ENCODE measurements around the gene NLRC3. TPM values are rescaled to one million over a fixed set of nuclear protein-coding genes. Genes with fewer than 3 reads are reported as not detected.
A peak's percentile ranks its signal among the peaks of the same experiment; 100 is the strongest.

Gene NLRC3
- total RNA-seq, 1 experiment from 2014 or later = not detected

GRCh38 chr16:3623642-3624041, 46.4 kb upstream of the NLRC3 start:
- Mint-ChIP-seq H3K27me3 (ENCODE audit: insufficient read depth, unreplicated experiment) (no peaks in the 10 kb centered on the region), H3K27ac (ENCODE audit: unreplicated experiment) (no peak overlapping the region), H3K9me3 (ENCODE audit: unreplicated experiment) (no peaks in the 10 kb centered on the region), H3K36me3 (ENCODE audit: insufficient read depth, unreplicated experiment) (no peaks in the 10 kb centered on the region), H3K4me3 (ENCODE audit: unreplicated experiment) (no peak overlapping the region), H3K4me1 (ENCODE audit: low read depth, unreplicated experiment) (no peaks in the 10 kb centered on the region)
- CTCF ChIA-PET = no interaction called here
- TF ChIP-seq CTCF (IDR thresholded peaks at IDR 0.05; ENCODE audit: insufficient read depth in 1 of 2, low read depth in 1 of 2, low read length in 1 of 2, severe bottlenecking in 1 of 2, unreplicated experiment in 1 of 2) = no peak
- Histone ChIP-seq H3K9me3 (no peaks in the 10 kb centered on the region), H3K27me3 (replicated peaks; ENCODE audit: control insufficient read depth, insufficient read depth, low read length) (no peaks in the 10 kb centered on the region), H3K4me1 (no peaks in the 10 kb centered on the region), H3K4me3 (ENCODE audit: low read depth, low read length) (no peak overlapping the region), H3K36me3 (ENCODE audit: control insufficient read depth, insufficient read depth, low read length) (no peaks in the 10 kb centered on the region)
- POLR2A ChIA-PET = no interaction called here
- DNase-seq = no peak
- intact Hi-C loops (cut with micrococcal nuclease; ENCODE audit: unreplicated experiment) = no loop called here
- BruUV-seq (replicated peaks) = no TSS peak

- Mint-ChIP-seq H3K9me3 (ENCODE audit: unreplicated experiment) (no peaks in the 10 kb centered on the region), H3K27me3 (ENCODE audit: insufficient read depth, unreplicated experiment) (no peaks in the 10 kb centered on the region), H3K36me3 (ENCODE audit: insufficient read depth, unreplicated experiment) (peaks cover 13% of the 10 kb centered on the region), H3K4me1 (ENCODE audit: low read depth, unreplicated experiment) (peaks cover 5% of the 10 kb centered on the region), H3K27ac (ENCODE audit: unreplicated experiment) (no peak overlapping the region), H3K4me3 (ENCODE audit: unreplicated experiment) (no peak overlapping the region)
- Histone ChIP-seq H3K27me3 (replicated peaks; ENCODE audit: control insufficient read depth, insufficient read depth, low read length) (no peaks in the 10 kb centered on the region), H3K4me1 (no peaks in the 10 kb centered on the region), H3K9me3 (no peaks in the 10 kb centered on the region), H3K4me3 (ENCODE audit: low read depth, low read length) (no peak overlapping the region), H3K36me3 (ENCODE audit: control insufficient read depth, insufficient read depth, low read length) (no peaks in the 10 kb centered on the region)
- BruUV-seq (replicated peaks) = no TSS peak
- TF ChIP-seq CTCF (IDR thresholded peaks at IDR 0.05; ENCODE audit: insufficient read depth in 1 of 2, low read depth in 1 of 2, low read length in 1 of 2, severe bottlenecking in 1 of 2, unreplicated experiment in 1 of 2) = no peak
- ChIA-PET CTCF (no interaction called here), POLR2A (no interaction called here)
- no peak for DNase-seq
- intact Hi-C loops (cut with micrococcal nuclease; ENCODE audit: unreplicated experiment) = no loop called here
These were observed 41.6 kb upstream of the NLRC3 start for GRCh38 chr16:3618769-3619141.

GRCh38 chr16:3612510-3613466, 35.6 kb upstream of the NLRC3 start:
- no peaks in the 10 kb centered on the region for H3K9me3 ChIP-seq
- BruUV-seq (replicated peaks) = no TSS peak
- peaks cover 12% of the 10 kb centered on the region; the same call in 1 of the 2 replicates for H3K4me1 ChIP-seq
- peak overlapping the region; percentile 75 for H3K4me3 ChIP-seq (ENCODE audit: low read depth, low read length)
- Mint-ChIP-seq H3K36me3 (ENCODE audit: insufficient read depth, unreplicated experiment) (peaks cover 8% of the 10 kb centered on the region), H3K4me1 (ENCODE audit: low read depth, unreplicated experiment) (peaks cover 28% of the 10 kb centered on the region), H3K4me3 (ENCODE audit: unreplicated experiment) (peak overlapping the region; percentile 94), H3K27me3 (ENCODE audit: insufficient read depth, unreplicated experiment) (no peaks in the 10 kb centered on the region), H3K27ac (ENCODE audit: unreplicated experiment) (peak overlapping the region; percentile 94), H3K9me3 (ENCODE audit: unreplicated experiment) (no peaks in the 10 kb centered on the region)
- no peaks in the 10 kb centered on the region for H3K27me3 ChIP-seq (replicated peaks; ENCODE audit: control insufficient read depth, insufficient read depth, low read length)
- intact Hi-C loops (cut with micrococcal nuclease; ENCODE audit: unreplicated experiment) = no loop called here
- CTCF ChIA-PET = no interaction called here
- DNase-seq = no peak
- no peaks in the 10 kb centered on the region; the same call in 1 of the 2 replicates for H3K36me3 ChIP-seq (ENCODE audit: control insufficient read depth, insufficient read depth, low read length)
- POLR2A ChIA-PET = no interaction called here
- no peak for TF ChIP-seq CTCF (IDR thresholded peaks at IDR 0.05; ENCODE audit: insufficient read depth in 1 of 2, low read depth in 1 of 2, low read length in 1 of 2, severe bottlenecking in 1 of 2, unreplicated experiment in 1 of 2)

Measured in Caco-2 (cell line).